Astrocyte of the cerebellum (primary cell): ENCODE measurements around the gene SLC44A1.
A peak's percentile ranks its signal among the peaks of the same experiment; 100 is the strongest.

Experiments used
- DNase-seq: peaks from one replicate; pipeline ENCODE4 v3.0.0-alpha.2; 2011; ENCODE audit warnings: low read depth
- H3K4me3 ChIP-seq: 2 replicates; pipeline ENCODE4 v1.5.1; 2011; ENCODE audit warnings: mild to moderate bottlenecking, low read depth, low read length, moderate library complexity
- in situ Hi-C: cut with HindIII; loops from 2 replicates; pipeline ENCODE4 v1.10.0; 2017; ENCODE audit warnings: low sequenced_read_pairs
- TF ChIP-seq, protein P1 (sequence below): IDR thresholded peaks from 2 replicates; pipeline ENCODE4 v1.5.1; 2012; ENCODE audit warnings: low read length, low read depth, moderate library complexity, mild to moderate bottlenecking; ENCODE audit errors: missing control alignments

The SLC44A1 gene

DNA sequence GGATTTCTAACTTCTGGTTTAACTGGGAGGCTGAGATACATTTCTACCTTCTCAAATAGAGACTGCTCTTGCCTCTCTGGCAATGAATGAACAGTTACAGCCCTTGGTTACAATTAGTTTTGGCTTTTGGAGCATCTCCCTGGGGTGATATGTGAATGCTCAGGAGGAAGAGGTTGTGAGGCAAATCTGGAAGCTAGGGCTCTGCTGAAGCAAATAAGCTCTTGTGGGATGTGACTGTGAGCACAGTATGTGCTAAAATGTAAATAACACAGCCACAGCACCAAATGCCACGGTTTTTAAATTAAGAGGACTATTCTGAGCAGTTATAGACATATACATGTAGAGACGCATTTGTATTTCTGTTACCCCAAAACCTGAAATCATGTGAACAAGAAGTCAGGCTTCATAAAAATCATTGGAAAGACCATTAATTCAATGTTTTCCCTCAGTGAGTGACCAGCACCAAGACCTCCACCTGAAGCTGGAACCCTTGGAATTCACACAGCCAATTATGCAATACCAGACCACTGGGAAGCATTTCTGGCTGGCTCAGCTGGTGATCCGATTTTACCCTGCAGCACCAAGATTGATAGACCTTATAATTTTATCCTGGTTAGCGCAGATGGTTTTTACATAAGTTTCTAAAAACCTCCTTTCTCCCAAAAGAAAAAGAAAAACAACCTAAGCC is 3.0 kb upstream of the SLC44A1 start:
- no peak overlapping the region for H3K4me3 ChIP-seq
- TF ChIP-seq, protein P1, sequence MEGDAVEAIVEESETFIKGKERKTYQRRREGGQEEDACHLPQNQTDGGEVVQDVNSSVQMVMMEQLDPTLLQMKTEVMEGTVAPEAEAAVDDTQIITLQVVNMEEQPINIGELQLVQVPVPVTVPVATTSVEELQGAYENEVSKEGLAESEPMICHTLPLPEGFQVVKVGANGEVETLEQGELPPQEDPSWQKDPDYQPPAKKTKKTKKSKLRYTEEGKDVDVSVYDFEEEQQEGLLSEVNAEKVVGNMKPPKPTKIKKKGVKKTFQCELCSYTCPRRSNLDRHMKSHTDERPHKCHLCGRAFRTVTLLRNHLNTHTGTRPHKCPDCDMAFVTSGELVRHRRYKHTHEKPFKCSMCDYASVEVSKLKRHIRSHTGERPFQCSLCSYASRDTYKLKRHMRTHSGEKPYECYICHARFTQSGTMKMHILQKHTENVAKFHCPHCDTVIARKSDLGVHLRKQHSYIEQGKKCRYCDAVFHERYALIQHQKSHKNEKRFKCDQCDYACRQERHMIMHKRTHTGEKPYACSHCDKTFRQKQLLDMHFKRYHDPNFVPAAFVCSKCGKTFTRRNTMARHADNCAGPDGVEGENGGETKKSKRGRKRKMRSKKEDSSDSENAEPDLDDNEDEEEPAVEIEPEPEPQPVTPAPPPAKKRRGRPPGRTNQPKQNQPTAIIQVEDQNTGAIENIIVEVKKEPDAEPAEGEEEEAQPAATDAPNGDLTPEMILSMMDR: no peak
- DNase-seq: no peak
- in situ Hi-C loops: no loop called here

DNA sequence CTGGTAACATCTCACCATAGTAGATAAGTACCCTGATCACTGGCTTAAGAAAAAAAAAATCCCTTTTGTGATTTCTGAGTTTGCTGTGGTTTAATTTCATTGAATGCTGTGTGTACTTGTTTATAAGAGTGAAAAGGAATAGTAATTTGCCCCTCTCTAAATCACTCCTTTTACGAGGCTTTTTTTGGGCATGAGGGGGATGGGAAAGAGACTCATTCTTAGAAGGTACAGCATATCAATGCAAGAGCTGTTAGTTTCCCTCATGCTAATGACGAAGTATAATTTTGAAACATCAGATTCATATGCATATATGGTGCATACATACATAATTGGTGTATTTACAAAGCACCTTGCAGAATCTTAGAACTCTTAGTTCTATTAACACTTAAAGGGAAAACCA is 2.4 kb upstream of the SLC44A1 start:
- in situ Hi-C loops: no loop called here
- TF ChIP-seq, protein P1: no peak
- no peak overlapping the region for H3K4me3 ChIP-seq
- DNase-seq: no peak

DNA sequence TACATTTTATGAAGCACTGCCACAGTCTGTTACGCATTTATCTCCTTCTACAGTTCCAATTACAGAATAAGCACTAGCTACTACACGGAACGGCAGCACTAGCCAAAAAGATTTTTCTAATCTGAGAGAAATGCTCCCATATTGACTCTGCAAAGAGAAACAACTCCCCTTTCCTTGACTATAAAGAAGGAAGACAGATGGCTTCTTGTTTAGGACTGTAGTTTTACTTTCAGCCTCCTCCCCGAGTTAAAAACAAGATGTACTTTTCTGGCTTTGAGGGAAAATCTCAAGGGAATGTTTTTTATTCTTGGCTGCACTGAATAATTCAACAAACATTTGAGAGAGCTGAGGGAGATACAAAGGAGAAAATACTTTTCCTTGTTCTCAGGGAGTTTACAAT is 1.9 kb upstream of the SLC44A1 start:
- TF ChIP-seq, protein P1: no peak
- no peak for DNase-seq
- in situ Hi-C loops: no loop called here
- H3K4me3 ChIP-seq: no peak overlapping the region

DNA sequence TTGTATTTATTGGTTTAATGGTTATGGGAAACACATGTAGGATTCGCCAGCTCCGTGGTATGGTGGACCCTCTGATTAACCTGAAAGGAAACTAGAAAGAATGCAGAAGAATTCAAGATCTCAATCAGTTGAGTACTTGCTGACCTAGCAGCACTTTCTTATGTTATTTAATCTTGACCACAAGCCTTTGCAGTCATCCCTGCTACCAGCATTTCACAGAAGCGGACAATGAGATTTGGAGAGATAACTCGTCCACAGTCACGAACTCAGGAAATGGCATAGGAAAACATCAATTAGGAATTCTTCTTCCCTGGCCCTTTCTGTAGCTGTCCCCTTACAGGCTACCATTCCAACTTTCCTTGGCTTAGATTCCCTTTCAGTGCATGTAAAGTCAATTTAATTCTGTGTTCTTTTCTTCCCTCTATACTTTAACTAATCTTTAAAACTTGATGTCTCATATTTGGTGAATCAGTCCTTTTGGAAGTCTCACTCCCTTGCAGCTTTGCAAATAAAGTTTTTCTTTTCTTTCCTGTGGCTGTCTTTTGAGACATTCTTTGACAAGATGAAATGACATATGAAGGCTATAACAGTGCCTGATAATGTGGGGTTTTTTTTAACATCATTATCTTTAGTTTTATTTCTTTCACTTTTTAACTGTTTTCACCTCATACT is 1.3 kb upstream of the SLC44A1 start:
- no peak overlapping the region for H3K4me3 ChIP-seq
- TF ChIP-seq, protein P1: no peak
- no peak for DNase-seq
- in situ Hi-C loops: no loop called here

DNA sequence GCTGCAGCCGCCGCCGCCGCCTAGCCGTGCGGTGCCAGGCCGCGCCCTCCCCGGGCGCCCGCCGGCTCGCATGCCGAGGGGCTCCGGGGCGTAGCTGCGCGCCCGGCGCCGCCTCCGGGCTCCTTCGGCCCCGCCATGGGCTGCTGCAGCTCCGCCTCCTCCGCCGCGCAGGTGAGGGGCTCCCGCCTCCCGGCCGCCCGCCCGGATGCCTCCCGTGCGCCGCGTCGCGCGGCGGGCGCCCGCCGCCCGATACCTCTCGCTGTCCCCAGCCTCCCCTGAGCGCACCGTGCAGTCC is 230 bp downstream of the SLC44A1 start:
- TF ChIP-seq, protein P1: no peak
- peak overlapping the region; percentile 68 for H3K4me3 ChIP-seq
- no peak for DNase-seq
- in situ Hi-C loops: no loop called here

DNA sequence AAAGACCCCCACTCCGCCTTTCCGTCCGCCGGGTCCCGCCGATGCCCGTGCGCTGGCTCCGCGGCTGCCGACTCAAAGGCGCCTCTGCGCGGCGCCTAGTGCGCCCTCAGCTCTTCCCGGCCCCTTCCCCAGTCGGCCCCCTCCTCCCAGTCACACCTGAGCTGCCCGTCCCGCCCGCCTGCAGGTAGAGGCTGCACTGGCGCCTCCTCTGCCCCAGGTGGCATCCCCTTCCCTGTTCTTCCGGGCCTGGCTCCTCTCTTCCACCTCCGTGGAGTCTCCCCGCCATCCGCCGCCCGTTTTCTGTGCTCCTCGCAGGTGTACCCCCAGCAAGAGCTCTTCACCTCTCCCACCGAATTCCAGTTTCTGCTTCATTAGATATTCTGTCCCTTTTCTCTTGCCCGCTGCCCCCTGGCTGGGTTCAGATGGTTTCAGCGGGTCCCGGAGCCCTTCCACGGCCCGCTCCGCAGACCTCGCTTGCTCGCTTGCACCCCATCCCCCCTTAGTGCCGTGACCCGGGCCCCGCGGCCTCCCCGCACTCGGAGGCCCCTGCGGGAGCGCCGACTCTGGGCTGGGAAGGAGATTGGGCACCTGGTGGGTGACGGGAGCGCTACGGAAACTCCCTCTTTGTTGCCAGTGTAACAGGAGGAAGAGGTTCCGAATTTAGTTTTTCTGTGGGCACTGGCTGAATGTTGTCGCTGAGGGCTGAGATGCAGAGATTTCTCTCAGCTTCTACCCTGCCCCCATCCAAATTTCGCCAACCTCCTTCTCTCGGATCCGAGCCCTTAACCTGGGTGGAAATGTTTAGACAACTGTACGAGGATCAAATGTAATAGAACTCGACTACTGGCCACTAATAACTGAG is 809 bp downstream of the SLC44A1 start:
- TF ChIP-seq, protein P1: no peak
- no peak for DNase-seq
- peak overlapping the region; percentile 68 for H3K4me3 ChIP-seq
- in situ Hi-C loops: no loop called here
